Sigmoid colon (tissue), 4 donors: ENCODE results near the gene CFAP53.

ENCODE experiments used
- CTCF ChIP-seq, 4 experiments: fragments of 450-650 bp in 3 of 4; fragments of 200-600 bp in 1 of 4; IDR thresholded peaks; one replicate each; pipeline ENCODE4 v1.5.1; 2016 to 2019; ENCODE audit warnings: antibody characterized with exemption in 4 of 4, mild to moderate bottlenecking in 3 of 4, moderate library complexity in 2 of 4
- EP300 ChIP-seq, 4 donors: sonication (generic); formaldehyde crosslinking; IDR thresholded peaks; one replicate each; pipeline ENCODE4 v1.6.1; 2017; ENCODE audit warnings: antibody characterized with exemption in 4 of 4
- POLR2A ChIP-seq, 2 donors: fragments of 450-650 bp; IDR thresholded peaks; one replicate each; pipeline ENCODE4 v1.6.1; 2016; ENCODE audit warnings: antibody characterized with exemption in 2 of 2, mild to moderate bottlenecking in 2 of 2, moderate library complexity in 2 of 2
- POLR2AphosphoS5 ChIP-seq, 4 donors: sonication (generic); formaldehyde crosslinking; IDR thresholded peaks; one replicate each; pipeline ENCODE4 v1.6.1; 2017; ENCODE audit warnings: antibody characterized with exemption in 4 of 4

GRCh38 chr18:50286391-50287027, 20.2 kb upstream of the CFAP53 start:
- no peak for TF ChIP-seq EP300 (IDR thresholded peaks at IDR 0.05)
- TF ChIP-seq POLR2A (IDR thresholded peaks at IDR 0.05): no peak
- no peak for TF ChIP-seq CTCF (IDR thresholded peaks at IDR 0.05)
- TF ChIP-seq POLR2AphosphoS5 (IDR thresholded peaks at IDR 0.05): no peak
